H9 (cell line): ENCODE measurements around the gene RGS6. TPM values are rescaled to one million over a fixed set of nuclear protein-coding genes. Genes with fewer than 3 reads are reported as not detected.

Experiments
- DNase-seq: peaks from one replicate; pipeline ENCODE4 v3.0.0-alpha.2; 2017
- H2AFZ ChIP-seq: one replicate; pipeline ENCODE4 v1.6.1; 2013; ENCODE audit warnings: mild to moderate bottlenecking, low read length, control low read depth, moderate library complexity
- H2AK5ac ChIP-seq: 2 replicates; pipeline ENCODE4 v1.6.1; 2013; ENCODE audit warnings: low read length, control low read depth, mixed read lengths; ENCODE audit not compliant: insufficient read length
- H2BK120ac ChIP-seq: one replicate; pipeline ENCODE4 v1.6.1; 2013; ENCODE audit warnings: low read depth, mild to moderate bottlenecking, low read length, control low read depth, inconsistent platforms; ENCODE audit not compliant: poor library complexity, severe bottlenecking
- H2BK12ac ChIP-seq: 2 replicates; pipeline ENCODE4 v1.6.1; 2013; ENCODE audit warnings: low read length, control low read depth, mixed read lengths, low read depth; ENCODE audit not compliant: insufficient read length
- H2BK15ac ChIP-seq: 2 replicates; pipeline ENCODE4 v1.6.1; 2013; ENCODE audit warnings: low read depth, low read length, control low read depth
- H2BK20ac ChIP-seq: one replicate; pipeline ENCODE4 v1.6.1; 2013; ENCODE audit warnings: low read depth, mild to moderate bottlenecking, low read length, control low read depth, inconsistent platforms; ENCODE audit not compliant: poor library complexity, severe bottlenecking
- H2BK5ac ChIP-seq: 2 replicates; pipeline ENCODE4 v1.6.1; 2013; ENCODE audit warnings: low read length, control low read depth, mixed read lengths; ENCODE audit not compliant: insufficient read length
- H3K14ac ChIP-seq: 2 replicates; pipeline ENCODE4 v1.6.1; 2013; ENCODE audit warnings: low read length, control low read depth; ENCODE audit not compliant: insufficient read depth
- H3K18ac ChIP-seq: 2 replicates; pipeline ENCODE4 v1.6.1; 2013; ENCODE audit warnings: low read depth, mild to moderate bottlenecking, mixed read lengths, low read length, control low read depth; ENCODE audit not compliant: insufficient read length
- H3K23ac ChIP-seq: 2 replicates; pipeline ENCODE4 v1.6.1; 2013; ENCODE audit warnings: low read length, control low read depth, mixed read lengths, low read depth; ENCODE audit not compliant: insufficient read length
- H3K23me2 ChIP-seq: 2 replicates; pipeline ENCODE4 v1.6.1; 2013; ENCODE audit warnings: low read depth, mild to moderate bottlenecking, mixed read lengths, low read length, control low read depth; ENCODE audit not compliant: insufficient read length, poor library complexity, severe bottlenecking
- H3K27ac ChIP-seq: 2 replicates; pipeline ENCODE4 v1.5.1; 2013; ENCODE audit warnings: low read length, control low read depth, mixed read lengths, low read depth; ENCODE audit not compliant: insufficient read length
- H3K27me3 ChIP-seq: 2 replicates; pipeline ENCODE4 v1.6.1; 2013; ENCODE audit warnings: low read length, control low read depth, inconsistent platforms; ENCODE audit not compliant: insufficient read depth
- H3K4ac ChIP-seq: 2 replicates; pipeline ENCODE4 v1.6.1; 2013; ENCODE audit warnings: low read depth, mild to moderate bottlenecking, control low read depth, inconsistent platforms, low read length, moderate library complexity
- H3K4me1 ChIP-seq: 2 replicates; pipeline ENCODE4 v1.6.1; 2013; ENCODE audit warnings: low read length, control low read depth, inconsistent platforms; ENCODE audit not compliant: insufficient read depth
- H3K4me2 ChIP-seq: 2 replicates; pipeline ENCODE4 v1.6.1; 2013; ENCODE audit warnings: low read length, control low read depth, mixed read lengths; ENCODE audit not compliant: insufficient read length, insufficient read depth
- H3K56ac ChIP-seq: 2 replicates; pipeline ENCODE4 v1.6.1; 2013; ENCODE audit warnings: low read depth, mild to moderate bottlenecking, mixed read lengths, low read length, control low read depth; ENCODE audit not compliant: insufficient read length
- H3K79me1 ChIP-seq: 2 replicates; pipeline ENCODE4 v1.6.1; 2013; ENCODE audit warnings: low read depth, mild to moderate bottlenecking, moderate library complexity, low read length, control low read depth, inconsistent platforms; ENCODE audit not compliant: insufficient read depth, poor library complexity, severe bottlenecking
- H3K79me2 ChIP-seq: 2 replicates; pipeline ENCODE4 v1.6.1; 2013; ENCODE audit warnings: low read length, control low read depth, inconsistent platforms; ENCODE audit not compliant: insufficient read depth
- H3K9ac ChIP-seq: 2 replicates; pipeline ENCODE4 v1.6.1; 2013; ENCODE audit warnings: low read length, control low read depth, mixed read lengths; ENCODE audit not compliant: insufficient read length; ENCODE audit errors: extremely low read depth
- H3K9me3 ChIP-seq: one replicate; pipeline ENCODE4 v1.6.1; 2013; ENCODE audit warnings: low read depth, low read length, inconsistent platforms; ENCODE audit not compliant: control insufficient read depth
- H3T11ph ChIP-seq: one replicate; pipeline ENCODE4 v1.6.1; 2013; ENCODE audit warnings: mild to moderate bottlenecking, low read length, control low read depth, inconsistent platforms
- H4K20me1 ChIP-seq: one replicate; pipeline ENCODE4 v1.6.1; 2013; ENCODE audit not compliant: control insufficient read depth, insufficient read length, insufficient read depth
- H4K5ac ChIP-seq: 2 replicates; pipeline ENCODE4 v1.6.1; 2013; ENCODE audit warnings: low read depth, mild to moderate bottlenecking, mixed read lengths, low read length, control low read depth; ENCODE audit not compliant: insufficient read length
- H4K8ac ChIP-seq: replicated peaks from 2 replicates; pipeline ENCODE4 v1.6.1; 2013; ENCODE audit warnings: low read length, control low read depth, mixed read lengths, low read depth; ENCODE audit not compliant: insufficient read length
- H4K91ac ChIP-seq: 2 replicates; pipeline ENCODE4 v1.6.1; 2013; ENCODE audit warnings: low read depth, mild to moderate bottlenecking, moderate library complexity, mixed read lengths, low read length, control low read depth; ENCODE audit not compliant: insufficient read length
- H3K27ac Mint-ChIP-seq, 3 experiments: 2 replicates in 2 of 3; 3 replicates in 1 of 3; pipeline ENCODE4 v1.8.0; 2020 to 2021; ENCODE audit warnings: mixed read lengths in 3 of 3, mild to moderate bottlenecking in 1 of 3, moderate library complexity in 1 of 3
- H3K27me3 Mint-ChIP-seq: 2 replicates; pipeline ENCODE4 v1.8.0; 2021; ENCODE audit warnings: low read depth, mild to moderate bottlenecking, moderate library complexity, mixed read lengths
- H3K36me3 Mint-ChIP-seq, 3 experiments: 2 replicates in 2 of 3; 3 replicates in 1 of 3; pipeline ENCODE4 v1.8.0; 2020 to 2021; ENCODE audit warnings: low read depth in 3 of 3, mixed read lengths in 3 of 3; ENCODE audit not compliant: insufficient read depth in 1 of 3
- H3K4me1 Mint-ChIP-seq, 2 experiments: 2 replicates each; pipeline ENCODE4 v1.8.0; 2020; ENCODE audit warnings: mixed read lengths in 2 of 2
- H3K4me3 Mint-ChIP-seq, 2 experiments: 2 replicates in 1 of 2; 3 replicates in 1 of 2; pipeline ENCODE4 v1.8.0; 2020 to 2021; ENCODE audit warnings: mild to moderate bottlenecking in 2 of 2, mixed read lengths in 2 of 2, moderate library complexity in 1 of 2
- H3K9me3 Mint-ChIP-seq, 2 experiments: 2 replicates in 1 of 2; 3 replicates in 1 of 2; pipeline ENCODE4 v1.8.0; 2020; ENCODE audit warnings: mild to moderate bottlenecking in 2 of 2, mixed read lengths in 2 of 2, moderate library complexity in 1 of 2
- WGBS: extraction: QIAGEN DNeasy Blood & Tissue Kit; methylation state at CpG from one replicate; pipeline ENCODE4 v1.1.7; 2013; ENCODE audit warnings: missing lambda C conversion rate, low lambda C conversion rate, mixed read lengths; ENCODE audit not compliant: insufficient read length; ENCODE audit errors: extremely low coverage; 5-methylcytosine and 5-hydroxymethylcytosine counted together
- total RNA-seq: library from RNA; stranded (reverse); gene quantifications from 2 replicates; pipeline ENCODE4 v1.2.1, GENCODE V29; 2021
- TF ChIP-seq, protein P1 (sequence below): fragments of 200-600 bp; sonication (generic); conservative IDR thresholded peaks from 3 replicates; pipeline ENCODE4 v1.8.0; 2021; ENCODE audit warnings: antibody characterized with exemption, mild to moderate bottlenecking

The RGS6 gene
- total RNA-seq, 1 experiment from 2014 or later: 3.0 TPM

DNA sequence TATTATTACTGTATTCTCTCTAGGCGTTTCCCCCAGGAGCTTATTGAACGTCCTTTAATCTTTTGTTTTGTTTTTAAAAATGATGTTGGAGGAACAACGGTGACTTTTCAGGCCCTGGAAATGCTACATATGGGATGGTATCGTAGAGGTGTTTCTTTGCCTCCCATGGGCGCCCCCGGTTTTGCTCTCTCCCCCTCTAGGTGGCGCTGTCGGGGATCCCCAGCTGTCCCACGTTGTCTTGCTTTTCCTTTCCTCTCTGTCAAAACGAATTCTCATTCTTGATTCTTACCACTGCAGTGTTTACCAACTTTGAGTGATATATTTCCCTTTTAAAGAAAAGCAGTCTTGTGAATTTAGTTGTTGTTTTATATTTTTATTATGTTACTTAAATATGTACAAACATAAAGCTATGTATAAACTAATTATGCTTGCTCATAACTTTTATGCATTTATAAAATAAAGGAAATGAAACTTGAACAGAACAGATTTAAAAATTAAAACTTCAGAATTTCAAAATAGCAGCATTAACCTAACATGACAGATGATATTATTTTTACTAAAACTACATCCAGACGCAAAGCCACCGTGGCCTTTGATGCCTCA is 171.9 kb downstream of the RGS6 start:
- Histone ChIP-seq H3K79me1 (no peaks in the 10 kb centered on the region), H3K27ac (no peak overlapping the region), H3K4ac (no peak overlapping the region), H4K8ac (no peak overlapping the region), H2BK20ac (no peak overlapping the region), H3K27me3 (no peaks in the 10 kb centered on the region), H3K9ac (no peak overlapping the region), H3K79me2 (no peaks in the 10 kb centered on the region), H2BK12ac (no peak overlapping the region), H3K4me1 (no peaks in the 10 kb centered on the region), H2AK5ac (no peak overlapping the region), H2BK5ac (no peak overlapping the region), H3K14ac (no peak overlapping the region), H4K91ac (no peak overlapping the region), H4K20me1 (no peaks in the 10 kb centered on the region), H3K4me2 (no peak overlapping the region), H2BK120ac (no peak overlapping the region), H4K5ac (no peak overlapping the region), H2AFZ (no peak overlapping the region), H3K23ac (no peak overlapping the region), H3K23me2 (no peaks in the 10 kb centered on the region), H3K18ac (no peak overlapping the region), H3T11ph (no peak overlapping the region), H3K56ac (no peak overlapping the region), H2BK15ac (no peak overlapping the region), H3K9me3 (no peaks in the 10 kb centered on the region)
- H3K4me3 Mint-ChIP-seq: no peak overlapping the region
- no CpG with 5 or more reads among the region's 12 CpGs for WGBS
- DNase-seq: peak; percentile 60
- peaks cover 0 to 7% (median 0%) of the 10 kb centered on the region in 3 experiments; a peak in 1 of 7 replicates for H3K36me3 Mint-ChIP-seq
- H3K9me3 Mint-ChIP-seq: peaks cover 2% of the 10 kb centered on the region in 2 experiments; a peak in 3 of 5 replicates
- no peaks in the 10 kb centered on the region for H3K27me3 Mint-ChIP-seq
- TF ChIP-seq, protein P1, sequence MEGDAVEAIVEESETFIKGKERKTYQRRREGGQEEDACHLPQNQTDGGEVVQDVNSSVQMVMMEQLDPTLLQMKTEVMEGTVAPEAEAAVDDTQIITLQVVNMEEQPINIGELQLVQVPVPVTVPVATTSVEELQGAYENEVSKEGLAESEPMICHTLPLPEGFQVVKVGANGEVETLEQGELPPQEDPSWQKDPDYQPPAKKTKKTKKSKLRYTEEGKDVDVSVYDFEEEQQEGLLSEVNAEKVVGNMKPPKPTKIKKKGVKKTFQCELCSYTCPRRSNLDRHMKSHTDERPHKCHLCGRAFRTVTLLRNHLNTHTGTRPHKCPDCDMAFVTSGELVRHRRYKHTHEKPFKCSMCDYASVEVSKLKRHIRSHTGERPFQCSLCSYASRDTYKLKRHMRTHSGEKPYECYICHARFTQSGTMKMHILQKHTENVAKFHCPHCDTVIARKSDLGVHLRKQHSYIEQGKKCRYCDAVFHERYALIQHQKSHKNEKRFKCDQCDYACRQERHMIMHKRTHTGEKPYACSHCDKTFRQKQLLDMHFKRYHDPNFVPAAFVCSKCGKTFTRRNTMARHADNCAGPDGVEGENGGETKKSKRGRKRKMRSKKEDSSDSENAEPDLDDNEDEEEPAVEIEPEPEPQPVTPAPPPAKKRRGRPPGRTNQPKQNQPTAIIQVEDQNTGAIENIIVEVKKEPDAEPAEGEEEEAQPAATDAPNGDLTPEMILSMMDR: peak; percentile 95
- no peak overlapping the region for H3K27ac Mint-ChIP-seq
- no peaks in the 10 kb centered on the region for H3K4me1 Mint-ChIP-seq
